Astrocyte of the spinal cord (primary cell): ENCODE measurements around the gene TYRP1.

Experiments used
- DNase-seq: peaks from one replicate; pipeline ENCODE4 v3.0.0; 2011; ENCODE audit warnings: low read depth, low spot score
- H3K4me3 ChIP-seq: 2 replicates; pipeline ENCODE4 v1.5.1; 2011; ENCODE audit warnings: low read depth, mild to moderate bottlenecking, low read length, moderate library complexity
- CTCF ChIP-seq: IDR thresholded peaks from 2 replicates; pipeline ENCODE4 v1.5.1; 2012; ENCODE audit warnings: low read depth, mild to moderate bottlenecking, low read length, inconsistent platforms
- in situ Hi-C: cut with HindIII; loops from 2 replicates; pipeline ENCODE4 v1.10.0; 2017; ENCODE audit warnings: low sequenced_read_pairs

Gene TYRP1

GRCh38 chr9:12748954-12749353 is 55.8 kb downstream of the TYRP1 start:
- no peak overlapping the region for H3K4me3 ChIP-seq
- in situ Hi-C loops: no loop called here
- DNase-seq: no peak
- TF ChIP-seq CTCF: no peak

GRCh38 chr9:12753931-12754330 is 60.7 kb downstream of the TYRP1 start:
- H3K4me3 ChIP-seq: no peak overlapping the region
- no peak for DNase-seq
- in situ Hi-C loops: no loop called here
- no peak for TF ChIP-seq CTCF

- TF ChIP-seq CTCF: no peak
- peak; percentile 71 for DNase-seq
- no peak overlapping the region for H3K4me3 ChIP-seq
- in situ Hi-C loops: no loop called here
These were observed 66.6 kb downstream of the TYRP1 start for GRCh38 chr9:12759761-12760160.
